Stimulated activated CD4-positive, alpha-beta T cell treated with anti-CD3 and anti-CD28 coated beads, Interleukin-15, amount 100 ng/mL, for 48 hours (primary cell): ENCODE results near the gene ST6GALNAC3.
"Not testable (repeated sequence)": the region's sequence is repeated elsewhere in the genome, so short reads cannot be mapped to it uniquely, and the experiment has no call there.

ENCODE experiments used
- DNase-seq, 2 donors: peaks; one replicate each; pipeline ENCODE4 v3.0.0-alpha.2; 2020; ENCODE audit warnings: low read depth in 2 of 2

Gene ST6GALNAC3

DNA sequence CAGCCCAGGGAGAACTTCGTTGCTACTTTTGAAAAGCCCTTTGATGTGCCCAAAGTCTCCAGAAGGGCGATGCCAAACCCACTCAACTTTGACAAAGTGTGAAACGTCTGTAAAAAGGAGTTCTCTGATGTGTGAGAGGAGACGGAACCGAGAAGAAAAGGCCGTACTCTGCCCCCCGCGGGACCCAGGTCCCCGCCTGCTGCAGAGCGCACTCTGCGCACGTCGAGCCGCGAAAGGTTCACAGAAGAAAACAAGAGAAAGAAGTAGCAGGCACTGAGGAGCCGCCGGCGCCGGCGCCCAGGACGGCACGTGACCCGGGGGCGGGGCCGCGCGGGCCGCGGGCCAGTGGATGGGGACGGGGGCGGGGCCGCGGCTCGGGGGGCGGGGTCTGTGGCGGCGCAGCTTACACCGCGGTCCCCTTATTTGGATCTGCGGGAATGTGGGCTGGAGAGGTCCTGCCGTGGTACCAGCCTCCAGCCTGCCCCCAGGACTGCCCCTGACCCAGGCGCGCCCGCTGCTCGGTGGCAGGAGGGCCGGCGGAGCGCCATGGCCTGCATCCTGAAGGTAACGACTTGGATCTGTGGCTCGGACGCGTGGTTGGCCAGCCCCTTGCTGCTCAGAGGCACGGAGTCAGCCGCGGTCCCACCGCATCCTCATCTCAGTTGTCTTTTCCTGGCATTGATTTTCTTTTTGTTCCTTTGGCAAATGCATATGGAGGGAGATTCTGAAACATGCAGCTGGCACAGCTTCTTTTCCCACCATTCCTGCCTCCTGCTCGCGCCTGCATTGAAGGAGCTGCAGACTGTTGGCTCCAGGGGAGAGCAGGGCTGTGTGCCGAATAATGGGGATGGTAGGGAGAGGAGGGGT, at the start of gene ST6GALNAC3:
ST6GALNAC3 (plus strand) TSS at position 426 of the 867 bp plus-strand sequence.
- peak; percentile 50 to 70 for DNase-seq

DNA sequence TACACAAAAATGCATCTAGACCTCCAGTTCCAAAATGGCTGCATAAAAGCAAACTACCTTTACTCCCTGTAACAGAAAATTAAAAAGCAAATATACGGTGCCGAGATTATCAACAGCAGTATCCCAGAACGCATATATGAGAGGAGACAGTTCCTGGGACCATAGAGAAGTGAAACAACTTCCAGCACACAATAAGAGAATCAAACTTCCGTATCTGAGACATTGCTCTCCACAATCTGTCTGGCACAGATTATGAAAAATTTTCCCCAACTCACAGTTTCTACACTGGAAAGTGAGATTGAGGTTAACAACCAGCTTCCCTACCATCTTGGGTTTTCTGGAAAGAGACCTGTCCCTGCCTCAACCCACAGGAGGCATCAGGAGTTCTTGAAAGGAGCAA, 47.2 kb upstream of the ST6GALNAC3 start:
- DNase-seq: no peak

DNA sequence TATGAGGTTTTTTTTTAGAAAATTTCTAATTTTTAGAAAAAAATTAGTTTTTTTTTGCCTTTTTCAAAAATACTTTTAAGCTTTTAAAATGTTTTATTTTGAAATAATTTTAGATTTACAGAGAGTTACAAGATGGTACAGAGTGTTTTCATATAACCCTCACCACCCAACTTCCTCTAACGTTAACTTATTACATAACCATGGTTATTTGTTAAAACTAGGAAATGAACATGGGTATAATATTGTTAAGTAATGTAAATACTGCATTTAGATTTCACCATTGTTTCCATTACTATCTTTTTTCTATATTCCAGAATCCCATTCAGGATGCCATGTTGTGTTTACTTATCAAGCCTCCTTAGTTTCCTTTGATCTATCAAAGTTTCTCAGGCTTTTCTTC, 45.2 kb upstream of the ST6GALNAC3 start:
- DNase-seq: no peak

DNA sequence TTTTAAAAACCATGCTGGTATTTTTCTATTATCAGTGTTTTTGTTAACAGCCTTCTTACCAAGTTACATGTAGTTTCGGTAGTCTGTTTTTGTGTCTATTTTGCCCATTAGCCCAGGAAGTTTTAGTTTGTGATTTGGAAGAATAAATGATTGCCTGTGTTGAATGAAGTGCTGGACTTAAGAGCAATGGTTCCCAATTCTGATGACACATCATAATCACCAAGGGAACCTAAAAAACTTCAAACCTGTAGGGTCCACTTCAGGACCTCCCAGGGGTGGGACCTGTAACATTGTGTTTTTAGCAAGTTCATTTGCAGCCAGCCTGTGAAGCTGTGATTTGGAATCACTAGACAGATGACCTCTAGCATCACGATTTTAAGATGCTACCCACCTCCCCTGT, 43.0 kb upstream of the ST6GALNAC3 start:
- no peak for DNase-seq

DNA sequence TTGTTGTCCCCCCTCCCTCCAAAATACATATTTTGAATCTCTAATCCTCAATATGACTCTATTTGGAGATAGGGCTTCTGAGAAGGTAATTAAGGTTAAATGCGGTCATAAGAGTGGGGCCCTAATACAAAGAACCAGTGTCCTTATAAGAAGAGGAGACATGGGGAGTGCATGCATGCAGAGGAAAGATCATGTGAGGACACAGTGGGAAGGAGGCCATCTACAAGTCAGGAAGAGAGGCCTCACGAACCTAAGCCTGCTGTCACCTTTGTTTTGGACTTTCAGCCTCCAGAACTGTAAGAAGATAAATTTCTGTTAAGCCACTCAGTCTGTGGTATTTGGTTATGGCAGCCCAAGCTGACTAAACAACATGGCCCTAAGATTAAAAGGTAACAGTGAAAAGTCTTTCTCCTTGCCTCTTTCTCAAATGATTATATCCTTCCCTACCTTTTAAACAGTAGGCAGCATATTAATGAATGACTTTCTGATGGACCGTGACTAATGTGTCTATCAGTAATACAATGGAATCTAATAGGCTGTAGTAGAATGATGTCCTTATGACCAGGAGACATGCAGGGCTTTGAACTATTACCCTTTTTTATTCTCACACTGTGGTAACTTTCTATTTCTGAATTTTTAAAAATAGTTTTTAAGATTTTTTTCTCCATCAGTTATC, 40.6 kb upstream of the ST6GALNAC3 start:
- DNase-seq: no peak

DNA sequence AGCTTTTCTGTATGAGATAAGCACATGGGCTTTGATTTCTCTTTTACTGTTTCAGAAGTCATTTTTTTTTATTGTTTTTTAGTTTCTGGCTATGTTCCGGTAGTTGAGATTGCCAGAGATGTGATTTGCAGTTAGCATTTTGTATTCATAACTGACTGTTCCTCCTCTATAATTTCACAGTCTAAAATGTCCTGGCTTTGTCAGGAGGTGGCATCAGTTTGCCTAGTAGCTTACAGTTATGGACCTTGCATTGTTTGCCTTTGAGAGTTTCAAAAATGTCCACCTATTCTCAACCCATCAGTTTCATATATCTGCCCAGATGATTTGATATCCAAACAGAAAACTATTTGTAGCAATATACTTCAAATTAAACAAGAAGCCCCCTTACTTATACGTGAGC, 39.5 kb upstream of the ST6GALNAC3 start:
- no peak for DNase-seq

DNA sequence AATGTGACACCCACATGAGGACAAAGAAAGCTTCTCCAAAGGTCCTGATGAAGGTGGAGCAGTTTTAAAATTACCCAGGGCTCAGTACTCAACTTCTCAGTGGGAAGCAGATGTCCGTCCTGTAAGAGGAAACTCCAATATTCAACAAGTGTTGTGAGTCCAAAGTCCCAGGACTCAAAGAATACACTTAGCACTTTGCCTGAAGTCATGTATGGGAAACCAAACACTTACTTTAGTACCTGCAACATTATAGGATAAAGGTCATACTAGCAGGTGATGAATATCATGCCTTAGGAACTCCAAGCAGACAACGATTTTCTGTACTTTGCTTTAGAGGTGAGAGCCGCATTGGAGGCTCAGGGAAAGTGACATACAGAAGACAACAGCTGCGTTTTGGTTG, 37.2 kb upstream of the ST6GALNAC3 start:
- no peak for DNase-seq

DNA sequence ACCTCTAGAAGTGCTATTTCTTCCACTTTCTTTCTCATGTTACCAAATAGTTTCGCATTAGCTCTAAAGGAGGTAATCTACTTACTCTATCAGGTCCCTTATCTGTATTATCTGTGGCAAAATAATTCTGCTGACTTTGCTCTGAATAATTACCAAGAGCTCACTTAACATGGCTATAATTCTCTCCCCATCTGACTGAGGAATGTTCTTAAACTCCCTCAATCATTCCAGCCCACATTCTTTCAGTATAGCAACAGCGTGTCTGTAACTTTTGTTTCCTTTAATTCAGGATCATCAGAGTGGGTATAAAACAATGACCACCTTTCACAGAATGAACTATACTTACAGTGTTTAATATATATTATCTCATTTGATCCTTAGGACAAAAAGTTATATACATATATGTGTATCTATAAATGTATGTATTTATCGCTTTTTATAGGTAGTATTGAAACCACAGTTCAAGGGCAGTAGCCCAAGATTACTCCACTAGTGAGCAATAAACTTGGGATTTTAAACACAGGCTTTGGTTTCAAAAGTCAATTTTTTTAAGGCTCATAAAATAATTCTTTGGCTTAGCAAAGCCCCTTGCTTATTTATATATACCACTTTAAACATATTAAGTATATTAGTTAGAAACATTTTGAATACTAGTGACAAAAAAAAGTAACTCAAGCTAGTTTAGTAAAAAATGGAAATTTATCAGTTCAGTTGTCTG, 36.1 kb upstream of the ST6GALNAC3 start:
- no peak for DNase-seq

DNA sequence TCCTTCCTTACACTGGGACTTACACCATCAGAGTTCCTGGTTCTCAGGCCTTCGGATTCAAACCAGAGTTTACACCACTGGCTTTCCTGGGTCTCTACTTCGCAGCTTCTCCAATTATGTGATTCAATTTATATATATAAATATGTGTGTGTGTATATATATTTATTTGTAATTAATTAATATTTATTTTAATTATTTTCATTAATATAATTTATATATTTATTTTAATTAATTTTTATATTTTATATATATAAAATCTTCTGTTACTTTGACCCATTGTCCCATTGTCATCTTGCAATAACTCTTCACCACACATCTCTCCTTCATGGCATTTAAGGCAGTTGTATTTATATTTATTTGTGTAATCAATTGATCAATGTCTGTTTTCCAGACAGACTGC, 28.4 kb upstream of the ST6GALNAC3 start:
- DNase-seq: no peak

DNA sequence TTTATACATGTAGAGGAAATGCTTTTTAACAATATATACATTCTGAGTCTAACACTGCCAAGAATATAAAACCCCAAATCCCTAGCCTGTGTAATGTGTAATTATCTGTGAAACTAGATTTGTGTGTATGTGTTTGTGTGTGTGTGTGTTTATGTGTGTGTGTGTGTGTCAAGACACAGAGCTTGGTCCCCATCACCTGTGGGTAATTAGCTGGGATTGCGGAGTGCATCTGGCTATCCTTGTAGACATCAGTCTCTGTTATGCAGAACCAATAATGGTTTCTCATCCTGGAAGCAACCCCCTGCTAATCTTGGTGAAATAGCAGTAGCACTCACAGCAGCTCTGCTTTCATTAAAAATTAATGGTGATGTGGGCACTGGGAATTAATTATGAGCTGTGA, 26.3 kb upstream of the ST6GALNAC3 start:
- no peak for DNase-seq

DNA sequence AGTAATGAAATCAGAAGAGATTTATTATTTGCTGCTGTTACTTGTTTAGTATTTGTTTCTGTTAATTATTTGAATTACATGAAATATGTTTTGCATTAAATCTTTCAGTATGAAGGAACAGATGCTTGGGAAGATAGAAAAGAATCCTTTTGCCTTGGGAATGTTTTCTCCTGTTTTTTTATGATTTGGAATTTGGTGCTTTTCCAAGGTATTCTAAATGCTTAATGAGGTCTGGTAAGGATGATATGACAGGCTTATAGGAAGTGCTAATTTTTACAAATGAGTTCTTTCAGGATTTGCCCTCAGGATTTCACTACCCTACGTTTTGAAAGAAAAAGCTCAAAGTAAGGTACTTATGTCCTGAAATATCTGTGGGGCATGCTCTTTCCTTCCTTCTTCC, 25.6 kb upstream of the ST6GALNAC3 start:
- no peak for DNase-seq

DNA sequence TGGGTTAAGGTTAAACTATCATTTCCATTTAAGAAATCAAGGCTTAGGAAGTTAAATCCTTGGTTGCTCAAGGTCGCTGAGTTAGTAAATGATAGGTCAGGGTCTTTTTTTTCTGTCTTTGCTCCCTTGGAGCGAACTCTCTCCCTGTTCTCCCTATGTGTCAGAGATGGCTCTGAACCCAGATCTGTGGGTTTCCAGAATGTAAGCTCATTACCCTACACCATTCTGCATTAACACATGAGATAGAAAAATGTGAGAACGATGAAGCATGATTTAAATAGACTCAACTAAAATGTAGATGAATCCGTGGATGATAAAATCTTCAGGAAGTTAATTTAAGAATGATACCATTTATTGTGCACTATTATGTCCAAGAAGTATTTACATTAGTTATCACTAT, 25.0 kb upstream of the ST6GALNAC3 start:
- no peak for DNase-seq

DNA sequence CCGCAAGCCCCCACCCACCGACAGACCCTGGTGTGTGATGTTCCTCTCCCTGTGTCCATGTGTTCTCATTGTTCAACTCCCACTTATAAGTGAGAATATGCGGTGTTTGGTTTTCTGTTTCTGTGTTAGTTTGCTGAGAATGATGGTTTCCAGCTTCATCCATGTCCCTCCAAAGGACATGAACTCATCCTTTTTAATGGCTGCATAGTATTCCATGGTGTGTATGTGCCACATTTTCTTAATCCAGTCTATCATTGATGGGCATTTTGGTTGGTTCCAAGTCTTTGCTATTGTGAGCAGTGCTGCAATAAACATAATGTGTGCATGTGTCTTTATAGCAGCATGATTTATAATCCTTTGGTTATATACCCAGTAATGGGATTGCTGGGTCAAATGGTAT, 24.5 kb upstream of the ST6GALNAC3 start:
- not testable (repeated sequence) for DNase-seq

DNA sequence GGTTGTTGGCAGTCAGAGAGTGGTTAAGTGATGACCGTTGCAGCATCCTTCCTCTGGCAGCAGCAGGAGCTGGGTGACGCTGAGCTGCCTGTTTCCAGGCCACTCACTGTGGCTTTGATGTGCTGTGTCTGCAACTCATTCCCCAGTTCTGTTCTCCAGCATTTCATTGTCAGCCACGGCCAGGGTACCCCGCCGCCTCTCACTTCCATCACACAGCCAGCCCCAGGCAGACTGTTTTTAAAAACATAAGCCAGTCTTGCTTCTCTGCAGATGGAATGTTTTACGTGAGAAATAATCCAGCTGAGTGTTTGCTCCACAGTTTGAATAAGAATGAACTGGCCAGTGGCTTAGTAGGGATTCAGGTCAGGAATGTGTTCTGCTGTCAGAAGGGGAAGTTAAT, 21.5 kb upstream of the ST6GALNAC3 start:
- DNase-seq: no peak

DNA sequence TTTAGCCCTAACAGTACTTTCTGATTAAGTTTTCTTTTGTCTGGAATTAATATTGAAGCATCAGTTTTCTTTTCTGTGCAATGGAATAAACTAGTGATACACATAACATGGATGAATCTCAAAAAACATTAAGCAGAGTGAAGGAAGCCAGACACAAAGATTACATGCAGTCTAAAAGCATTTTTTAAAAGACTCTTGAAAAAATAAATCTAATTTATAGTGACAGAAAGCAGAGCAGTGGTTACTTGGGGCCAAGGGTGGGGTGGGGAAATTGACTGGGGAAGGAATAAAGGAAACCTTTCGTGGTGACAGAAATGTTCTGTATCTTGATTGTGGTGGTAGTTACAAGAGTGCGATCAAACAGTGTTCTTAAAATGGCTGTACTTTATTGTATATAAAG, 20.2 kb upstream of the ST6GALNAC3 start:
- no peak for DNase-seq

DNA sequence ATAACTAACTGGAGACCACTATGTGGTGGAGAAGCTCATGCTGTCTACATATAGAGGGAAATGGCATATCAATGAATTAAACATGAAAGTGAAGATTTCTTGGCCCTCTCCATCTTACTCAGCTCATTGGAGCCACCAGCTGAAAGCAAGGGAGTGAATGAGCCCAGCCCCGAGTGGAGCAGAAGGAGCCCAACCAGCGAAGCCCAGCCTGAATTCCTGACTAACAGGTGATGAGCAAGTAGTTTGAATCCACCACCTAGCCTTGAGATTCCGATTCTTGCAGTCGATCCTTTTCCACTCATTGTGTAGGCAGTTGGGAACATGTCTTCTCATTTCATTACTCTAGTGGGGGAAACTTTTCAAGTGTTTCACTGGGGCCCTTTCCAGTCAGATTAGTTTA, 18.6 kb upstream of the ST6GALNAC3 start:
- no peak for DNase-seq

DNA sequence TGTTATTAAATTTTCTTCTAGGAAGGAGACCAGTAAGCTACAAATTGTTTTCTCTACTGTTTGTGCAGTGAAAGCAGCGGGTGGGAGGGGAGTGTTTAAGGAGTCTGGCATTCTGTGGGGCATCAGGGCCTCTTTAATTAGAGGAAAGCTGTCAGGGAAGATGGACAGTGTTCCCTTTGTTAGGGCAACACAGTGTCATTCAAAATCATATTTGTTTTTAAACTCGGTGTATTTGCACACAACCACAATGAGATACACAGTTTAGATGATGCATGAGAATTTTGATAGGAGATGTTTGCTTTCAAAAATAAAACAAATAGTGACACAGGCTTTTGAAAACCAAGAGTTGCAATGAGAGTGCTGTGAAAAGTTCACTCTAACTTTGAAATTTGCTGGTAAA, 15.1 kb upstream of the ST6GALNAC3 start:
- DNase-seq: no peak

DNA sequence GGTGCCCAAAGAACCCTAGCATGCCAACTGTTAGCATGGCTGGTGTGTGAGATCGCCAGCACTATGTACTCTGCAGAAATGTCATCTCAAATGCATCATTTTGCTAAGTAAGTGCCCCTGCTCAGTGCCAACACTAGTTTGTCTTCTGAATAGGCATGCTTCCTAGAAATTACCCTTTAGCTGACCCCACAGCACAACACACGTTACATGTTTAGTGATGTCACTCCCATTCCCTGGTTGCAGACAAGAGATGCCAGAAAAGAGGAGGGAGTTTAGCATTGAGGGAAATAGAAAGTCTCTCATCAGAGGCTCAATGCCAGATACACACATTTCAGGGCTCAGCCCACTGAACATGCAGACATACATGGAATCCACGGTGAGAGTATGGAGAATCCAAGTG, 9.3 kb upstream of the ST6GALNAC3 start:
- DNase-seq: no peak

DNA sequence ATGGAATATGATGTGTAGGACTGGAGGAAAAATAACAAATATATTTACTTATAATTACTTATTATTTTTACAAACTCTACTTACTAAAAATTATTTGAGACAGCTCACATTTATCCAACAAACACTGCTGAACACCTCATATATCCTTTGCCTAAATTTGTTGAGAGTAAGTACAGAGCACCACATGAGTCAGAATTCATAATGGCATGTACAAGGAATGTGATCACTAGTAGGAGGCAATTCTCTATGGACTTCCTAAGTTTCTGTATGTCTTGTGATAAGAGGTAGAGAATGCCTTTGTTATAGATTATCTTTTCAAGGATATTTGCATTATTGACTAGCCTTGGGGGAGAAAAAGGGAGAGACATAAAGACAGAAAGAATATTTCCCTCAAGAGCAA, 8.2 kb upstream of the ST6GALNAC3 start:
- no peak for DNase-seq

DNA sequence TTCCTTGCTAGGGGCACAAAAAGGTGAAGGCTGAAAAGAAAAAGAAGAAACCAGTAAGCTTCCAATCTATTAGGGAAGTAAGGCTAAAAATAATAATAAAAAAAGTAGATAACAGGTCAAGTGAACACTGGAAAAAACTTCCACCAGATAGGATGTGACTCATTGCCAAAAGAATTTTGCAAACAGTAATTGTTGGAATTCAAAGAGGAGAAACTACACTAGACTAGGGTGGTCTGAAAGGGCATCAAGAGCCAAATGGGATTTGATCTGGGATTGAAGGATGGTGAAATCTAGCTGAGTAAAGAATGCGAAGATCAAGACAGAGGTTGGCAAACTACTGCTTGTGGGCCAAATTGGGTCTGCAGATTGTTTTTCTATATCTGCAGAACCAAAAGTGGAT, 6.0 kb upstream of the ST6GALNAC3 start:
- DNase-seq: no peak

DNA sequence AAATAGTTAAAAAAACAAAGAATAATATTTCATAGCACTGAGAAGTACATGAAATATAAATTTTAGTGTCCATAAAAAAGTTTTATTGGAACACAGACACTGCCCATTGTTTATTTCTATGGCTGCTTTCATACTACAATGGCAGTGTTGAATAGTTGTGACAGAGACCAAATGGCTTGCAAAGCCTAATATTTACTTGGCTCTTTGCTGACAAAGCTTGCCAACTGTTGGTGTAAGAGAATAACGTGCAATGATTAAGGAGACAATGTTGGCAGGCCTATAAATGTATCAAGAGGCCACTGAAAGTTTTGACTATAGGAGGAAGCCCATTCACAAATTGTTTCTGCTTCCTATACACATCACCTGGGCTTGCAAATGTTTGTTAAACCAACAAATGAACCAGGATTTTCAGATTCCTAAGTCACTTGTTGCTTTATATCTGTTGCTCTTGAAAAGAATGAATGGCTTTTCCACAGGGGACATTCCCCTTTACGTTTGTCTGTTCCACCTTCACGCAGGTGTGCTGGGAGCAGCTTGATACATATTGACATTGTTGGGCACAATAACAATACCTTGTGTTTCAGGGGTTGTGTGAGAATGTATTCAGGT, 5.5 kb upstream of the ST6GALNAC3 start:
- DNase-seq: no peak

DNA sequence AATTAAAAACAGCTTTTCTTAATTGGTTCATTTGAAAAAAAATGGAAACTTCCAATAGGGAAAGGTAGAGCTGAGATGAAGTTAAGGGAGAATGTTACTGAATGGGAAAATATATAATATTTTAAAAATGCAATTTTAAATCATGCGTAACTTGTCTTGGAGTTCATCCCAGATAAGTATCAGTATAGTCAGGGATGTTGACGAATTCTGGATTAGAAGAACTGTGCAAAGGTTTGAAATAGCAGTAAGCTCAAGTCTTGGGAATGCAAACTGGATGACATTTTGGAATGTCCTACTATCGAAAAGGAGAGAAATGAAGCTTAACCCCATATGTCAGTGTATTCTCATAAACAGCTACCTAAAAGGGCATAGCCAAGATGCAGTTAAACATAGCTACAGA, 4.0 kb upstream of the ST6GALNAC3 start:
- DNase-seq: no peak
